ENCODE results near the gene TET2. TPM values are rescaled to one million over a fixed set of nuclear protein-coding genes. Genes with fewer than 3 reads are reported as not detected.

TET2 gene
- polyA plus RNA-seq, 1 experiment = 6.9 TPM

DNA sequence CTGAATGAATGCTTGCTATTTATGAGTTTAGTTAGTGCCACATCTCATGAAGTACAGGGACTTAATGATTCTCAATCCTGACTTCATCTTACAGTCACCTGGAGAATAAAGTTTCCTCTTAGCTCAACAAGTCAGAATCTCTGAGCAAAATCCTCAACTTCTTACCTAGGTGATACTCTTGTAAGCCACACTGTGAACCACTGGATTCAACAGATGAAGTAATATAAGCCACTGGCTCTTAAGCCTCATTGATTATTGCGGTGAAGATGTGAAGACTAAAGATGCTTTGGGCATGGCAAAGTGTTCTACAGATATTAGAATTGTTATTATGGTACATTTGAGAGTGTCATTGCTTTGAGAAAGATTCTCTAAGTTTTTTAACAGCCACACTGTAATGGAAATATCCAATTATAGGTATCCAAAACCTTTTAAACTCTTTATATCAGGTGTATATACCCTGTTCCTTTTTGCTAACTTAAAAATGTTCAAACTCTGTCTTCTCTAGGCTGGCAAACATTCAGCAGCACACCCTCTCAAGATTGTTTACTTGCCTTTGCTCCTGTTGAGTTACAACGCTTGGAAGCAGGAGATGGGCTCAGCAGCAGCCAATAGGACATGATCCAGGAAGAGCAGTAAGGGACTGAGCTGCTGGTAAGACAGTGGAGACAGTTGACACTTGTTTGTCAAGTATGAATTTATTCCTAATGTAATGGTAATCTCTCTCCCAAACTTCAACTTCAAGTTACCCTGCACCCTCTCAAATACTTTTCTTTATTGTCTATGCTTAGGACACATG lies 43.4 kb downstream of the TET2 start:
- DNase-seq (ENCODE audit: low read depth) = no peak
- Histone ChIP-seq H3K27me3 (ENCODE audit: control insufficient read depth, insufficient read depth, low read length) (no peaks in the 10 kb centered on the region), H3K36me3 (ENCODE audit: control insufficient read depth, insufficient read depth, low read length) (no peaks in the 10 kb centered on the region), H3K4me3 (ENCODE audit: low read depth, low read length) (no peak overlapping the region)
- TF ChIP-seq, protein P1, sequence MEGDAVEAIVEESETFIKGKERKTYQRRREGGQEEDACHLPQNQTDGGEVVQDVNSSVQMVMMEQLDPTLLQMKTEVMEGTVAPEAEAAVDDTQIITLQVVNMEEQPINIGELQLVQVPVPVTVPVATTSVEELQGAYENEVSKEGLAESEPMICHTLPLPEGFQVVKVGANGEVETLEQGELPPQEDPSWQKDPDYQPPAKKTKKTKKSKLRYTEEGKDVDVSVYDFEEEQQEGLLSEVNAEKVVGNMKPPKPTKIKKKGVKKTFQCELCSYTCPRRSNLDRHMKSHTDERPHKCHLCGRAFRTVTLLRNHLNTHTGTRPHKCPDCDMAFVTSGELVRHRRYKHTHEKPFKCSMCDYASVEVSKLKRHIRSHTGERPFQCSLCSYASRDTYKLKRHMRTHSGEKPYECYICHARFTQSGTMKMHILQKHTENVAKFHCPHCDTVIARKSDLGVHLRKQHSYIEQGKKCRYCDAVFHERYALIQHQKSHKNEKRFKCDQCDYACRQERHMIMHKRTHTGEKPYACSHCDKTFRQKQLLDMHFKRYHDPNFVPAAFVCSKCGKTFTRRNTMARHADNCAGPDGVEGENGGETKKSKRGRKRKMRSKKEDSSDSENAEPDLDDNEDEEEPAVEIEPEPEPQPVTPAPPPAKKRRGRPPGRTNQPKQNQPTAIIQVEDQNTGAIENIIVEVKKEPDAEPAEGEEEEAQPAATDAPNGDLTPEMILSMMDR (IDR thresholded peaks at IDR 0.05; ENCODE audit: insufficient read depth, low read depth, low read length) = no peak
- POLR2A ChIA-PET = no interaction called here
- CTCF ChIA-PET = interaction anchor here (2.2 kb wide), 1 partner anchor 49 kb away, joined by 7 read pairs; no protein-coding TSS in a partner anchor

DNA sequence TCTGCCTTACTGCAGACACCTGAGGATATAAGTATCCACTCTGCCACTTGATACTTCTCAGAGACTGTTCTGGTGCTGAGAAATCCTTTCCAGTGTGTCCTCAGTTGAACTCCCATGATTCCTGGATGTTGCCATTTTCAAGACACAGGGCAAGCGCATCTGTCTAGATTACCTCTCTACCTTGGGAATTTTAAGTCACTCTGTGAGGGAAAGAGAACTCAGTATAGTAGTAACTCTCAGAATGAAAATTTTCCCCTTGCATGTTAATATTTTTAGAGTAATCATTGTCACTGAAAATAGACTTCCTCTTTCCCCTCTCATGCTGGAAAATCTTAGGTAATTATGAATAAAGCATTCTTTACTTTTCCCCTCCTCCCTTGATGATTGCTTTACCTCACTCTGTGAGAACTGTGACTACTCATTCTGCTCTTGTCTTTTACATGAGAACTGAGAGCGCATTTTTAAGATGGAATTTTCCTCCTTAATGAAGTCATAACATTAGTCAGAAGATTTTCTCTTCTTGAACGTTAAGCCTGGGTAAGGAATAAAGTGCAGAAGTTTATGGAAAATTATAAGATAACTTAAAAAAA lies 45.0 kb downstream of the TET2 start:
- ChIA-PET CTCF (interaction anchor here (2.2 kb wide), 1 partner anchor 51 kb away, joined by 7 read pairs; no protein-coding TSS in a partner anchor), POLR2A (no interaction called here)
- TF ChIP-seq, protein P1 (IDR thresholded peaks at IDR 0.05; ENCODE audit: insufficient read depth, low read depth, low read length) = no peak
- no peaks in the 10 kb centered on the region for H3K27me3 ChIP-seq (ENCODE audit: control insufficient read depth, insufficient read depth, low read length)
- no peak for DNase-seq (ENCODE audit: low read depth)
- H3K36me3 ChIP-seq (ENCODE audit: control insufficient read depth, insufficient read depth, low read length) = no peaks in the 10 kb centered on the region
- no peak overlapping the region for H3K4me3 ChIP-seq (ENCODE audit: low read depth, low read length)

DNA sequence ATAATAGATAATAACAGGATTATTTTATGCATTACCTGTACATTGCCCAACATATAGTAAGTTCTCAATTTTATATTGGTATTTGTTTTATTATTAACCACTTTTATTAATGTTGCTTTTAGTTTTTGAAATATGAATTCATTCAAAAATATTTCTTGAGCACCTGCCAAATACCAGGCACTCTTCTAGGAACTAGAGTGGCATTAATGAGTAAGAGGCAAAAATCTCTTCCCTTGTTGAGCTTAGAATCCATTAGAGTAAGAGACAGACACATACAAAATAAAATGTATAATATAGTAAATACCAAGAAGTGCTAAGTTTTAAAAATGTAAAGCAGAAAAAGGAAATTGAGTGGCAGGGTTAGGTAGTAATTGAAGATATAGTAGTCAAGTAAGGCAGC lies 45.8 kb downstream of the TET2 start:
- DNase-seq (ENCODE audit: low read depth) = no peak
- ChIA-PET CTCF (no interaction called here), POLR2A (no interaction called here)
- TF ChIP-seq, protein P1 (IDR thresholded peaks at IDR 0.05; ENCODE audit: insufficient read depth, low read depth, low read length) = no peak
- Histone ChIP-seq H3K4me3 (ENCODE audit: low read depth, low read length) (no peak overlapping the region), H3K27me3 (ENCODE audit: control insufficient read depth, insufficient read depth, low read length) (no peaks in the 10 kb centered on the region), H3K36me3 (ENCODE audit: control insufficient read depth, insufficient read depth, low read length) (no peaks in the 10 kb centered on the region)

DNA sequence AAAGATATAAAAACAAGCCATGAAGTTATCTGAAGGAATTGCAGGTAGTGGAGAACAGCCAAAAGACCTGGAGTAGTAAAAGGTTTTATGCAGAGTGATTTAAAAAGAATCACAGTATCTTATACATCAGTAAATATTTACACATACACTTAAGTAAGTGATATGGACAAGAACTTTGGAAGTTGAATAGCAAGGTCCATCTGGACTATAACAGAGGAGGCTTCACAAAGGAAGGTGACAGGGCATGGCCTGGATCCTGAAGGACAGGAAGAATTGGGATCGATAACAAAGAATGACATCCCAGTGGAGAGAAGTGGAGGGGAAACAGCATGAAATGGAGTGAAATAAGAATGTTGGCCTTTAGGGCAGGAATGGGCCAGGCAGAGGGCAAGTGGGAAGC lies 46.2 kb downstream of the TET2 start:
- Histone ChIP-seq H3K4me3 (ENCODE audit: low read depth, low read length) (no peak overlapping the region), H3K36me3 (ENCODE audit: control insufficient read depth, insufficient read depth, low read length) (no peaks in the 10 kb centered on the region), H3K27me3 (ENCODE audit: control insufficient read depth, insufficient read depth, low read length) (no peaks in the 10 kb centered on the region)
- DNase-seq (ENCODE audit: low read depth) = no peak
- POLR2A ChIA-PET = no interaction called here
- CTCF ChIA-PET = no interaction called here
- TF ChIP-seq, protein P1 (IDR thresholded peaks at IDR 0.05; ENCODE audit: insufficient read depth, low read depth, low read length) = no peak

DNA sequence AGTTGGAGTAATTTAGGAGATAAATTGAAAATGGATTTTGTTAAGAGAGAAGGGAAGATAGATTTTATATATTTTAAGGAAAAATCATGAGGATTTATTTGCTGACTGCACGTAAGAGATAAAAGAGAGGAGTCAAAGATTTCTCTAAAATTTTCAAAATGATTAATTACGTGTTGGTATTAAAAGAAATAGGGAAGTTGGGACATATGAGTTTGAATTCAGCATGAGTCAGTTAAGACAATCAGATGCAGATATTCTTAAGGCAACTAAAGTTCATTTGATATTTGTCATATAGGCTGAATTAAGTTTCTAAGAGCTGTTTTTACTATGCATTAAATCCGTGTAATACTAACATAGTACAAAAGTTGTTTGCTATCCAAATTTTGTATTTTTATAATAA lies 46.9 kb downstream of the TET2 start:
- Histone ChIP-seq H3K27me3 (ENCODE audit: control insufficient read depth, insufficient read depth, low read length) (no peaks in the 10 kb centered on the region), H3K36me3 (ENCODE audit: control insufficient read depth, insufficient read depth, low read length) (no peaks in the 10 kb centered on the region), H3K4me3 (ENCODE audit: low read depth, low read length) (no peak overlapping the region)
- DNase-seq (ENCODE audit: low read depth) = no peak
- TF ChIP-seq, protein P1 (IDR thresholded peaks at IDR 0.05; ENCODE audit: insufficient read depth, low read depth, low read length) = no peak
- ChIA-PET POLR2A (no interaction called here), CTCF (interaction anchor here (1.1 kb wide), 1 partner anchor 17 kb away, joined by 3 read pairs; no protein-coding TSS in a partner anchor)
